ENCODE data around the gene FKBP10. TPM values are rescaled to one million over a fixed set of nuclear protein-coding genes. Genes with fewer than 3 reads are reported as not detected.
"Not testable (repeated sequence)": the region's sequence is repeated elsewhere in the genome, so short reads cannot be mapped to it uniquely, and the experiment has no call there.

FKBP10 gene
- total and polyA plus RNA-seq, 2 experiments from 2014 or later, result 88.0 to 290 TPM

DNA sequence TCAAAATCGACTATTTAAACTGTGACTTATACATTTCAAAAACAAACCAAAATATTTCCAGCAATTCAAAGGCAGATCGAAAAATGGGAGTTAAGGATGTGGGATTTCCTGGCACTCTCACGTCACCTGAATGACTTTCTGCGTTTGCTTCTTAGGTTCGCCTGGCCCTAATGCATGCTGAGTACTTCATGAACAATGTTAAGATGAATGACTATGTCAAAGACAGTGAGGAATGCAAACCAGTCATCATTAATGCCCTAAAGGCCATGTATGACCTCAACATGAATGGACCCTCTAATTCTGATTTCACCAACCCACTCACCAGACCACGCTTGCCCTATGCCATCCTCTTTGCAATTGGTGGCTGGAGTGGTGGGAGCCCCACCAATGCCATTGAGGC lies 32.2 kb downstream of the FKBP10 start:
- H3K4me3 ChIP-seq, result no peak overlapping the region
- no peaks in the 10 kb centered on the region for H3K9me3 ChIP-seq (ENCODE audit: low read depth)
- H3K79me2 ChIP-seq, result peaks cover 14% of the 10 kb centered on the region
- no peaks in the 10 kb centered on the region for H3K36me3 ChIP-seq (replicated peaks; ENCODE audit: insufficient read depth, low read depth)
- no peaks in the 10 kb centered on the region for H3K4me1 ChIP-seq (ENCODE audit: insufficient read depth)
- no peaks in the 10 kb centered on the region for H3K27me3 ChIP-seq
- TF ChIP-seq EZH2 (IDR thresholded peaks at IDR 0.05; ENCODE audit: borderline replicate concordance) (no peak), EZH2phosphoT487 (IDR thresholded peaks at IDR 0.05; ENCODE audit: low read depth, severe bottlenecking, unreplicated experiment) (no peak)
- TF ChIP-seq, protein P1, sequence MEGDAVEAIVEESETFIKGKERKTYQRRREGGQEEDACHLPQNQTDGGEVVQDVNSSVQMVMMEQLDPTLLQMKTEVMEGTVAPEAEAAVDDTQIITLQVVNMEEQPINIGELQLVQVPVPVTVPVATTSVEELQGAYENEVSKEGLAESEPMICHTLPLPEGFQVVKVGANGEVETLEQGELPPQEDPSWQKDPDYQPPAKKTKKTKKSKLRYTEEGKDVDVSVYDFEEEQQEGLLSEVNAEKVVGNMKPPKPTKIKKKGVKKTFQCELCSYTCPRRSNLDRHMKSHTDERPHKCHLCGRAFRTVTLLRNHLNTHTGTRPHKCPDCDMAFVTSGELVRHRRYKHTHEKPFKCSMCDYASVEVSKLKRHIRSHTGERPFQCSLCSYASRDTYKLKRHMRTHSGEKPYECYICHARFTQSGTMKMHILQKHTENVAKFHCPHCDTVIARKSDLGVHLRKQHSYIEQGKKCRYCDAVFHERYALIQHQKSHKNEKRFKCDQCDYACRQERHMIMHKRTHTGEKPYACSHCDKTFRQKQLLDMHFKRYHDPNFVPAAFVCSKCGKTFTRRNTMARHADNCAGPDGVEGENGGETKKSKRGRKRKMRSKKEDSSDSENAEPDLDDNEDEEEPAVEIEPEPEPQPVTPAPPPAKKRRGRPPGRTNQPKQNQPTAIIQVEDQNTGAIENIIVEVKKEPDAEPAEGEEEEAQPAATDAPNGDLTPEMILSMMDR (IDR thresholded peaks at IDR 0.05; ENCODE audit: poor library complexity), result no peak
- H3K4me2 ChIP-seq, result no peak overlapping the region
- H2AFZ ChIP-seq, result no peak overlapping the region
- no peak for DNase-seq (ENCODE audit: low spot score)
- H4K20me1 ChIP-seq (ENCODE audit: insufficient read depth, poor library complexity, severe bottlenecking), result peaks cover 9% of the 10 kb centered on the region
- H3K9me2 ChIP-seq (replicated peaks; ENCODE audit: insufficient read depth), result no peaks in the 10 kb centered on the region
- 93% methylated on average over 6 of the region's 6 CpGs for WGBS (ENCODE audit: low lambda C conversion rate, missing lambda C conversion rate)
- H3K27ac ChIP-seq, result no peak overlapping the region

DNA sequence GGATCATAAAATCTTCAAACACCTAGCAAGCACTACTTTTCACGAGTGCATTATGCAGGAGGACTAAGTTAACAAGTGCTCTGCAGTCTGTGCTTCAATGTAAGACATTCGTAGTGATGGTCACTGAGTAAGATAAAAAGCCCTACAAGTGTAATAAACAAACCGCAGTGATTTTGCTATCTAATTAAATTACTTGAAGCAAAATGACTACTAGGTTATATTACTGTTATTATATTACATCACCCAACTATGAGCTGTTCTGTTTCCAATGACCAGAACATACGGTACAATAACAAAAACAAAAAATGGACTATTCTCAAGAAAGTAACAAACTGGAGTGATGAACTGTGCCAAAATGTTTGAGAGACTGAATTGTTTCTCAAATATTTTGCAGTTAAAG lies 36.0 kb downstream of the FKBP10 start:
- H3K4me1 ChIP-seq (ENCODE audit: insufficient read depth), result no peaks in the 10 kb centered on the region
- H4K20me1 ChIP-seq (ENCODE audit: insufficient read depth, poor library complexity, severe bottlenecking), result peaks cover 34% of the 10 kb centered on the region
- no peaks in the 10 kb centered on the region for H3K9me2 ChIP-seq (replicated peaks; ENCODE audit: insufficient read depth)
- no peak overlapping the region for H3K4me3 ChIP-seq
- no peaks in the 10 kb centered on the region for H3K9me3 ChIP-seq (ENCODE audit: low read depth)
- H2AFZ ChIP-seq, result no peak overlapping the region
- no peaks in the 10 kb centered on the region for H3K36me3 ChIP-seq (replicated peaks; ENCODE audit: insufficient read depth, low read depth)
- TF ChIP-seq, protein P1 (IDR thresholded peaks at IDR 0.05; ENCODE audit: poor library complexity), result no peak
- no peak for TF ChIP-seq EZH2 (IDR thresholded peaks at IDR 0.05; ENCODE audit: borderline replicate concordance)
- TF ChIP-seq EZH2phosphoT487 (IDR thresholded peaks at IDR 0.05; ENCODE audit: low read depth, severe bottlenecking, unreplicated experiment), result no peak
- DNase-seq (ENCODE audit: low spot score), result no peak
- H3K27me3 ChIP-seq, result no peaks in the 10 kb centered on the region
- no peak overlapping the region for H3K27ac ChIP-seq
- 73% methylated on average over 4 of the region's 4 CpGs for WGBS (ENCODE audit: low lambda C conversion rate, missing lambda C conversion rate)
- H3K79me2 ChIP-seq, result peaks cover 52% of the 10 kb centered on the region
- H3K4me2 ChIP-seq, result no peak overlapping the region

DNA sequence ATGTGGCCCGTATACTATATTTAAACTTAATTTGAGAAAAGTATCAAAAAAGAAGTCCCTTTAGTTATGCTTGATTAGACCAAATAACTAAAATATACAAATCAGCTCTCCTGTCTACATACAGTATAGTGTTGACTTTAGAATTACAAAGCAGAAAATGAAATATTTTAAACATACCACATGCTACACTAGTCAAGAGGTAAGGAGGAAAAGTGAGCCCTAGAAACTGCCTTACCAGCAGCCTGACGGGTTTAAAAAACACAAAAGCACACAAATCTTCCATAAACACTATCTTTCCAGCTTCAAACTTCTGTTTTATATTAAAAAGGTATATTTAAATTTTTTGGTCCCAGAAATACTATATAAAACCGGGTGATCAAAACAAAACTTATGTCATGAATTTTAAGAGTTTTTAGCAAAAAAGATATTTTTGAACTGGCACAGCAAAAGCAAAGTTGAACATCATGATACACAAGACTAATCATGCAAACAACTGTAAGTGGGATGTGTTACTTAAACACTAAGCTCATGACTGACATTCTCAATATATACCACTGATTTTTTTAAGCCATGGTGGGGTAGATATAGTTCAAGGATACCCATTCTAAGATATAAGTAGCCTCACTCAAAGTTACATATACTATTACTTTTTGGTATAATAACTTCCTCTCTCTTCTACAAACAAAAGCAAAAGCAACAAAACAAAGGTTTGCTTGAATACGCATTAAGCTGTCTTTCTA lies 36.6 kb downstream of the FKBP10 start:
- DNase-seq (ENCODE audit: low spot score), result no peak
- Histone ChIP-seq H3K9me3 (ENCODE audit: low read depth) (no peaks in the 10 kb centered on the region), H3K36me3 (replicated peaks; ENCODE audit: insufficient read depth, low read depth) (no peaks in the 10 kb centered on the region), H3K79me2 (peaks cover 55% of the 10 kb centered on the region), H3K4me3 (no peak overlapping the region), H4K20me1 (ENCODE audit: insufficient read depth, poor library complexity, severe bottlenecking) (peaks cover 34% of the 10 kb centered on the region), H3K4me1 (ENCODE audit: insufficient read depth) (no peaks in the 10 kb centered on the region), H3K27me3 (no peaks in the 10 kb centered on the region), H3K4me2 (no peak overlapping the region), H3K27ac (no peak overlapping the region), H2AFZ (no peak overlapping the region), H3K9me2 (replicated peaks; ENCODE audit: insufficient read depth) (no peaks in the 10 kb centered on the region)
- 83% methylated on average over 4 of the region's 4 CpGs for WGBS (ENCODE audit: low lambda C conversion rate, missing lambda C conversion rate)
- TF ChIP-seq EZH2 (IDR thresholded peaks at IDR 0.05; ENCODE audit: borderline replicate concordance) (no peak), EZH2phosphoT487 (IDR thresholded peaks at IDR 0.05; ENCODE audit: low read depth, severe bottlenecking, unreplicated experiment) (no peak)
- TF ChIP-seq, protein P1 (IDR thresholded peaks at IDR 0.05; ENCODE audit: poor library complexity), result no peak

DNA sequence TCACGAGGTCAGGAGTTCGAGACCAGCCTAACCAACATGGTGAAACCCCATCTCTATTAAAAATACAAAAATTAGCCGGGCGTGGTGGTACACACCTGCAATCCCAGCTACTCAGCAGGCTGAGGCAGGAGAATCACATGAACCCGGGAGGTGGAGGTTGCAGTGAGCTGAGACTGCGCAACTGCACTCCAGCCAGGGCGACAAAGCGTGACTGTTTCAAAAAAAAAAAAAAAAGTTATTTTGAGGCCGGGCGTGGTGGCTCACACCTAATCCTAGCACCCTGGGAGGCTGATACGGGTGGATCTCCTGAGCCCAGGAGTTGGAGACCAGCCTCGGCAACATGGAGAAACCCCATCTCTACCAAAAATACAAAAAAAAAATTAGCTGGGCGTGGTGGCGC lies 38.6 kb downstream of the FKBP10 start:
- not testable (repeated sequence) for DNase-seq (ENCODE audit: low spot score); H3K4me3 ChIP-seq; H3K36me3 ChIP-seq (replicated peaks; ENCODE audit: insufficient read depth, low read depth); H3K27ac ChIP-seq; H2AFZ ChIP-seq; H3K4me2 ChIP-seq; H3K4me1 ChIP-seq (ENCODE audit: insufficient read depth); H3K27me3 ChIP-seq; H3K9me3 ChIP-seq (ENCODE audit: low read depth); H3K9me2 ChIP-seq (replicated peaks; ENCODE audit: insufficient read depth)
- peaks cover 70% of the 10 kb centered on the region for H3K79me2 ChIP-seq
- over 99% methylated on average over 14 of the region's 14 CpGs for WGBS (ENCODE audit: low lambda C conversion rate, missing lambda C conversion rate)
- H4K20me1 ChIP-seq (ENCODE audit: insufficient read depth, poor library complexity, severe bottlenecking), result peaks cover 42% of the 10 kb centered on the region

Data from hepatocyte (in vitro differentiated cells).